ENCODE results near the gene ZNF19.
A peak's percentile ranks its signal among the peaks of the same experiment; 100 is the strongest.

Gene ZNF19

GRCh38 chr16:71440669-71441347, 48.3 kb downstream of the ZNF19 start:
- peak; percentile 52 for DNase-seq

GRCh38 chr16:71439523-71439922, 49.6 kb downstream of the ZNF19 start:
- no peak for DNase-seq

GRCh38 chr16:71436473-71436872, 52.7 kb downstream of the ZNF19 start:
- DNase-seq, result no peak

- no peak for DNase-seq
These were observed 56.2 kb downstream of the ZNF19 start for GRCh38 chr16:71432906-71433305.

- DNase-seq, result no peak
These were observed 57.1 kb downstream of the ZNF19 start for GRCh38 chr16:71431991-71432390.

GRCh38 chr16:71431176-71431575, 57.9 kb downstream of the ZNF19 start:
- DNase-seq, result no peak

- no peak for DNase-seq
These were observed 58.4 kb downstream of the ZNF19 start for GRCh38 chr16:71430744-71431143.

GRCh38 chr16:71429581-71429980, 59.5 kb downstream of the ZNF19 start:
- DNase-seq, result no peak

GRCh38 chr16:71428883-71429282, 60.2 kb downstream of the ZNF19 start:
- DNase-seq, result no peak

- no peak for DNase-seq
These were observed 60.7 kb downstream of the ZNF19 start for GRCh38 chr16:71428385-71428784.

GRCh38 chr16:71426880-71427615, 62.1 kb downstream of the ZNF19 start:
- DNase-seq, result no peak

- DNase-seq, result peak; percentile 96
These were observed 62.9 kb downstream of the ZNF19 start for GRCh38 chr16:71426069-71426879.

- DNase-seq, result peak; percentile 33
These were observed 63.4 kb downstream of the ZNF19 start for GRCh38 chr16:71425746-71426068.

GRCh38 chr16:71424626-71425025, 64.5 kb downstream of the ZNF19 start:
- DNase-seq, result no peak

GRCh38 chr16:71423865-71424264, 65.3 kb downstream of the ZNF19 start:
- no peak for DNase-seq
